GM19099 (cell line): ENCODE data around the gene PDC.

ENCODE experiments used
- POLR2A ChIP-seq: IDR thresholded peaks from 3 replicates; pipeline ENCODE4 v1.6.1; 2011; ENCODE audit warnings: low read depth; ENCODE audit not compliant: insufficient read length; ENCODE audit errors: extremely low read depth

PDC gene

DNA sequence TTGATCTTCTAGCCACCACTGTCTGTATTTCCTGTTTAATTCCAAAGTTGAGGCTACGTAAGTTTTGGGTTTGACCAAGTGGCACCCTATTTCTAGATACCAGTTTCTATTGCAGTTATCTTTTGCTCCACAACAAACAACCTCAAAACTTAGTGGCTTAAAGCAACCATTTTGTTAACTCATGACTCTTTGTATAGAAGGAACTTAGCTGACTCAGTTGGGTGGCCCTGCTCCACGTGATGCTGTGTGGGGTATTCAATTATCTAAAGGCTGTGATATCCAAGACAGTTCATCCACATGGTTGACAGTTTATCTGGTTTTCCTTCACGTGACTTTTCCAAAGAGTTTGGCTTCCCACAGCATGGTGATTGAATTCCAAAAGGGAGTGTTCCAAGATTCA, 34.8 kb downstream of the PDC start:
- TF ChIP-seq POLR2A: no peak

GRCh38 chr1:186424539-186424938, 36.4 kb downstream of the PDC start:
- no peak for TF ChIP-seq POLR2A

DNA sequence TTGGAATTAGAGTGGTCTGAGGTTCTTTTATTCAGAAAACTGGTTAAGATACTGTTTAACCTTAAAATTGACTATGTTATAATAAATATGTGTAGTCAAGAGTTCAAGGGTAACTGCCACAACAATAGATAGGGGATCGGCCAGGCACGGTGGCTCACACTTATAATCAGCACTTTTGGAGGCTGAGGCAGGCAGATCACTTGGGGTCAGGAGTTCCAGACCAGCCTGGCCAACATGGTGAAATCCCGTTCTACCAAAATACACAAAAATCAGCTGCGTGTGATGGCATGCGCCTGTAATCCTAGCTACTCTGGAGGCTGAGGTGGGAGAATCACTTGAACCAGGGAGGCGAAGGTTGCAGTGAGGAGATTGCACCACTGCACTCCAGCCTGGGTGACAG, 39.5 kb downstream of the PDC start:
- TF ChIP-seq POLR2A: no peak

DNA sequence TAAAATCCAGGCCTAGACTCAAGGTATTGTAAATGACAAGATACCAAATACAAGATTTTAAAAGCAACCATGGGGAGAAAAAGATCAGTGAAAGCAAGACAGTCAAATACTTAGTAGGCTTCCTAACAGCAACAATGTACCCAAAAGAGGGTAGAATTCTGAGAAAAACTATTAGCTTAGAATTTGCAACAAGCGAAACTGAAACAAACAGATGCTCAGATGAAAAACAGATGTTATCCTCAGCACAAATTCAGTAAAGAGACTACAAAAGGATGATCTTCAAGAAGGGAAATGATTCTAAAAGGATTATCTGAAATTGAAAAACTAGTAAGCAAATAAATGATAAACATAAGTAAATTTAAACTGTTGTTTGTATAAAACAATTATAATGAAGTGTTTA, 40.0 kb downstream of the PDC start:
- TF ChIP-seq POLR2A: no peak

DNA sequence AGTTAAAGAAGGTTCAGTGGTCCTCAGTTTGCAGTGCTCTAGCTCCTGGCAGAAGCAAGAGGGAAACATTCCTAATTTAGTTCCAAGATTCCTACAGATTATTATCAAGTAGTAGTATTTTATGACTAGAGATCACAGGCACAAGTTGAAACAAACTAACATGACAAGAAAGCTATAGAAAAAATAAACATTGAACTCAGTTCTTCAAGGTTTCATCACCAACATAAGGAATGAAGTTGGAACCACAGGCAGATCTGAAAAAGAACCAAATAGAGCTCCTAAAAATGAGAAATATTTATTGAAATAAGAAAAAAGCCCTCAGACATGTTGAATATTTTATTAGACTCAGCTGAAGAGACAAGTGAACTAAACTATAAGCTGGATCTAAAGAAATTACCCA, 40.6 kb downstream of the PDC start:
- TF ChIP-seq POLR2A: no peak

- no peak for TF ChIP-seq POLR2A
Measured at GRCh38 chr1:186418503-186418902, 42.4 kb downstream of the PDC start.

GRCh38 chr1:186413319-186413718, 47.6 kb downstream of the PDC start:
- TF ChIP-seq POLR2A: no peak

DNA sequence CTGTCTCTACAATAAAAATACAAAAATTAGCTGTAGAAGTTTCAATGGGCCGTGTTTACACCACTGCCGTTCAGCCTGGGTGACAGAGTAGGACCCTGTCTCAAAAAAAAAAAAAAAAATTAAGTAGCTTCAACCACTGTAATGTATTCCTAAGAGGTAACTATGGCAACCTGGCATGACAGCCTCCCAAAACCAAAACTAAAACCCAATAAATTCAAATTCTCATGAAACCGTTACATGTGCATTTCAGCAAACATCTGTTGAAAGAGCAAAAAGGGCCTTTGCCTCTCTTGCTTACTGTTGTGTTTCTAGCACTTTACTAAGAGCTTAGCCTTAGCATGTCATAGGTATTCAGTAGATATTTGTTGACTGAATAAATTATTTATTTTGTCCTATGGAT, 51.8 kb downstream of the PDC start:
- TF ChIP-seq POLR2A: no peak

DNA sequence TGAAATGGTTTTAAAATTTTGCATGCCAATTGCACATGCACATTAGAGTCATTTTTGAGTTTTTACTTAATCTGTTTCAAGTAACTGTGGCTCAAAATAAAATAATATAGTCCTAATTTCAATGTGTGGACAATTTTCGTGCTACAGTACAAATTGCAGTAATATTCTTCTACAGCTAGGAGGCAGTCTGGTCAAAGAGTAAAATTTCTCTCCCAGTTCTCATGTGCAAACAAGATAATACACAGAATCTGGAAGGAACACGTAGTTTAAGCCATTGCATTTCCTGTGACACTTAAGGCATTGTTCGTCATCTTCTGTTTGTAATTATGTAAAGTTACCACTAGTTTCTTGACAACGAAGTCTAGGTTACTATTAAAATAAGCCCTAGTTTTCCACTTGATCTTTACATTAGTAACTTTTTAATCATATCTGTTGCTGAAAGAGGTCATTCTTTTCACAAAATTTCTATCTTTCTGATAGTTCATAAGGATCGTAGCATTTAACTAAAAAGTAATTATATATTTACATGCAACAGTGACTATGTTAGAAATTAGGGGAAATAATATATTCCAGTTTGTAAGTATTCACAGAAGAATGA, 56.4 kb downstream of the PDC start:
- TF ChIP-seq POLR2A: no peak

DNA sequence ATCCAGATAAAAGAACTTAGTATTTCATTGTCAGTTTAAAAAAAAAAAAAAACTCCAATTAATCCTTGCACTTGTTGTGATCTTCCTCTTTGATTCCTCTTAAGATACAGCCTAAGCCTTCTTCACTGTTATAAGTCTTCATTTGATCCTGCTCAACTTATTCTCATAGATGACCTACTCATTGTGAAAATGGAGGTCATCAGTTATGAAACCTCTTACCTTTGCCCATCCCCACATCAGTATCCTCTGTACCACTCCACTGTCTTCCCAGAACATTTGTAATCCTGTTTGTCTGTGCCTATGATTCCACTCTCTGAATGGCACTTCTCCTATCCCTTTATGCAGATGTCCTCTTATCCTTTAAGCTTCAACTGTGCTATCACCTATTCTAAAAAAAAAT, 57.3 kb downstream of the PDC start:
- TF ChIP-seq POLR2A: no peak
